Heart left ventricle (tissue), 16 donors: ENCODE data around the gene PDX1. TPM values are rescaled to one million over a fixed set of nuclear protein-coding genes. Genes with fewer than 3 reads are reported as not detected.

ENCODE experiments used
- ATAC-seq, 4 donors: fragments of 200-7000 bp; cut with Tn5 transposase; one replicate each; pipeline ENCODE4 v1.9.1; 2020 to 2022; ENCODE audit warnings: moderate library complexity in 4 of 4, mild to moderate bottlenecking in 3 of 4, moderate number of reproducible peaks in 1 of 4
- DNase-seq, 5 donors: peaks; one replicate each; pipeline ENCODE4 v3.0.0-alpha.2; 2020
- H3K27ac ChIP-seq, 12 donors: fragments of 200-600 bp; sonication (generic) in 4 of 12; one replicate each; pipeline versions ENCODE4 v1.5.0 to v1.8.0; 2016 to 2022; ENCODE audit warnings: mild to moderate bottlenecking in 2 of 12
- H3K27me3 ChIP-seq, 9 donors: fragments of 200-600 bp; sonication (generic) in 2 of 9; one replicate each; pipeline versions ENCODE4 v1.5.1 to v1.8.0; 2016 to 2022; ENCODE audit warnings: mild to moderate bottlenecking in 3 of 9
- H3K36me3 ChIP-seq, 9 donors: fragments of 200-600 bp; sonication (generic) in 2 of 9; one replicate each; pipeline versions ENCODE4 v1.5.0 to v1.8.0; 2018 to 2022; ENCODE audit warnings: mild to moderate bottlenecking in 2 of 9
- H3K4me1 ChIP-seq, 12 donors: fragments of 200-600 bp; sonication (generic) in 4 of 12; one replicate each; pipeline versions ENCODE4 v1.5.0 to v1.8.0; 2016 to 2022; ENCODE audit warnings: mild to moderate bottlenecking in 3 of 12
- H3K4me3 ChIP-seq, 12 donors: fragments of 200-600 bp; sonication (generic) in 4 of 12; one replicate each; pipeline versions ENCODE4 v1.5.0 to v1.8.0; 2017 to 2022; ENCODE audit warnings: mild to moderate bottlenecking in 9 of 12, moderate library complexity in 4 of 12
- H3K9me3 ChIP-seq, 12 donors: fragments of 200-600 bp; sonication (generic) in 4 of 12; one replicate each; pipeline versions ENCODE4 v1.5.0 to v1.8.0; 2016 to 2022; ENCODE audit warnings: mild to moderate bottlenecking in 1 of 12
- POLR2A ChIP-seq, 2 donors: fragments of 450-650 bp; IDR thresholded peaks; one replicate each; pipeline ENCODE4 v1.6.1; 2017; ENCODE audit warnings: antibody characterized with exemption in 2 of 2, mild to moderate bottlenecking in 2 of 2, moderate library complexity in 2 of 2
- WGBS, 4 donors: extraction: QIAGEN DNeasy Blood & Tissue Kit in 2 of 4; methylation state at CpG; one replicate each; pipeline versions ENCODE4 v1.1.5 to v1.1.7; 2013 to 2018; 5-methylcytosine and 5-hydroxymethylcytosine counted together
- intact Hi-C, 10 donors: fragments of 100-400 bp; cut with DNase I; formaldehyde crosslinking; loops; one replicate each; pipeline versions ENCODE4 v1.11.1 to v1.14.2; 2022
- polyA plus RNA-seq, 2 donors: library from polyadenylated mRNA; stranded (reverse); fragments of 200-250 nt; gene quantifications; one replicate each; pipeline ENCODE4 v1.2.3, GENCODE V29; 2013
- total RNA-seq, 9 donors: library from RNA; depleted of rRNA in 2 of 9; stranded (reverse); fragments of >200 nt in 2 of 9; fragmentation: NEBNext Ultra II Directional in 3 of 9; extraction: Animal tissue kit (Norgen Biotek cat#: 25700) in 3 of 9; gene quantifications; one replicate each; pipeline versions ENCODE4 v1.1.0 to v1.2.4, GENCODE V29; 2016 to 2023
- TF ChIP-seq, protein P1 (sequence below), 12 donors: fragments of 200-600 bp; sonication (generic) in 4 of 12; IDR thresholded peaks; one replicate each; pipeline versions ENCODE4 v1.5.0 to v1.8.0; 2018 to 2022; ENCODE audit warnings: antibody characterized with exemption in 12 of 12, mild to moderate bottlenecking in 5 of 12
- donor health status: ischemic (EF 13 %, LVEDD 7.1; RV severe dilation, severe dysfunction).
- donor health status: healthy with polysubstance abuse.
- donor health status: DM: no; HTN: yes; CAD: no.
- donor health status: DM: no; HTN: no; CAD: no.
- donor health status: ischemic (EF 25% LVEDD 6.9; RV normal size, moderate dysfunction).
- donor health status: ischemic (EF 25% LVEDD 5.7; RV mildly dilated, moderate dysfunction).
- donor health status: healthy.
- donor health status: DM: yes; HTN: yes; CAD: no.
- donor health status: ischemic (EF 35%, LVEDD 5.7; RV mildly dilated, moderate dysfunction).
- donor health status: nonischemic (EF 11% LVEDD 7.7; RV severe dilation, severe dysfunction).
- donor health status: DM: yes; HTN: yes; CAD: no.
- donor health status: PGD.
- donor health status: ischemic (EF 29% LVEDD 5.4; RV normal size, mild dysfunction).
- donor health status: nonischemic (EF 23%, LVEDD 6.1; RV moderate dilation, normal function).

Gene PDX1
- total and polyA plus RNA-seq, 11 donors, result not detected

DNA sequence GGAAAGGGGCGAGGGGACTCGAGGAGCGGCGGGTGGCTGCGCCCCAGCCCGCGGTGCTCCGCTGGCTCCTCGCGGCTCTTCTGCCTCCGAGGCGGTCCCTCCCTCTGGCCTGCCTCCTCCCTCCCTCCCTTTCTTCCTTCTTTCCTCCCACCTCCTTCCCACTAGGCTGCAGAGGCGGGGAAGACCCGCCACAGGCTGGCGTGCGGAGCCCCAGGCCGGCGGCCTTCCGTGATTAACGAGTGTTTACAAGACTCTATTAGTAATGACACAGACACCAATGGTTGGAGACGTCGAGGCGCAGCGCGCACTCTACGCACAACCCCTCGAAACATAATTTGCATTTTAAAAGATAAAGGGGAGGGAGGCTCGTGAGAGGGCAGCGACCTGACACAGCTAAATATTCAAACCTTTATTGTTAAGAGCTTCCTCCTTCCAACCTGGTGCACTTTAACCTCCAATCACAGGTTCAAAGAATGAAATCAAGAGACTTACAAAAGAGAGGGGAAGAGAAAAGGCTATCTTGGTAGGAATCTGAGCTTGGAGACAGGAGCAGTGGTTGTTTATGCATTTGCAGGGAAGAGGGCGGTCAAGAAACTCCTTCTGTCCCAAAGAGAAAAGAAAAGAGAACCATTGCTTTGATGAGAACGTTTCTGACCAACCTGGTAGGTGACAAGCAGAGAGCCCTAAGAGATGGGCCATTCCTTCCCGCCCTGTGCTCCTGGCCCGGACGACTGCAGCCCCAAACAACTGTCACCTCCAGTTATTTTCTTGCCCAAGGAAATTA is 49.5 kb downstream of the PDX1 start, which contains the start of gene CDX2:
Gene CDX2, minus strand, starts transcription at position 234 of the 784 bp plus-strand sequence. CDS start 309 bp downstream, outside the sequence.
- no peak for DNase-seq
- Histone ChIP-seq H3K9me3 (no peaks in the 10 kb centered on the region), H3K36me3 (no peaks in the 10 kb centered on the region), H3K27ac (no peak within 1 kb of the TSS), H3K4me3 (no peak within 1 kb of the TSS), H3K4me1 (peaks cover 0 to 27% (median 7%) of the 10 kb centered on the region in 12 donors), H3K27me3 (peaks cover 78 to 100% (median 98%) of the 10 kb centered on the region in 9 donors)
- intact Hi-C loops, result loop anchor here in 1 of 10 donors (5.0 kb wide), 1 partner anchor 47 kb away; no protein-coding TSS in a partner anchor
- 3 to 5% (median 4%) methylated on average over 29 to 34 of the region's 34 CpGs for WGBS, 4 donors
- no peak for ATAC-seq
- TF ChIP-seq, protein P1, sequence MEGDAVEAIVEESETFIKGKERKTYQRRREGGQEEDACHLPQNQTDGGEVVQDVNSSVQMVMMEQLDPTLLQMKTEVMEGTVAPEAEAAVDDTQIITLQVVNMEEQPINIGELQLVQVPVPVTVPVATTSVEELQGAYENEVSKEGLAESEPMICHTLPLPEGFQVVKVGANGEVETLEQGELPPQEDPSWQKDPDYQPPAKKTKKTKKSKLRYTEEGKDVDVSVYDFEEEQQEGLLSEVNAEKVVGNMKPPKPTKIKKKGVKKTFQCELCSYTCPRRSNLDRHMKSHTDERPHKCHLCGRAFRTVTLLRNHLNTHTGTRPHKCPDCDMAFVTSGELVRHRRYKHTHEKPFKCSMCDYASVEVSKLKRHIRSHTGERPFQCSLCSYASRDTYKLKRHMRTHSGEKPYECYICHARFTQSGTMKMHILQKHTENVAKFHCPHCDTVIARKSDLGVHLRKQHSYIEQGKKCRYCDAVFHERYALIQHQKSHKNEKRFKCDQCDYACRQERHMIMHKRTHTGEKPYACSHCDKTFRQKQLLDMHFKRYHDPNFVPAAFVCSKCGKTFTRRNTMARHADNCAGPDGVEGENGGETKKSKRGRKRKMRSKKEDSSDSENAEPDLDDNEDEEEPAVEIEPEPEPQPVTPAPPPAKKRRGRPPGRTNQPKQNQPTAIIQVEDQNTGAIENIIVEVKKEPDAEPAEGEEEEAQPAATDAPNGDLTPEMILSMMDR (IDR thresholded peaks at IDR 0.05), result no peak
- no peak for TF ChIP-seq POLR2A (IDR thresholded peaks at IDR 0.05)

DNA sequence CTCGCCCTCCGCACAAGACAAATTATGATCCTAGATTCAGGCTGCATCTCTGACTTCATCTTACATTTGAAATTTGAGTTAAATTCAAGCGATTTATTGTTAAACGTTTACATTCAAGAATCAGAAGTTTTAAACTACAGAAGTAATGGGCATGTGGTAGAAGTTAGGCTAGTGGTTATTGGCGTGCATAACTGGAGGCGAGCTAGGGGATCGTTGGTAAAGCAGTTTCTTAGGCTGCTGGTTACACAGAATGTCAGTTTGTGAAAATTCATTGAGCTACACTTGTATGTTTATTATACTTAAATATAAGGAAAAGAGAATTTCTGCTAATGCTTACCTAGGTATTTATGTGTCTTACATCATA is 50.0 kb downstream of the PDX1 start:
- no peaks in the 10 kb centered on the region for H3K36me3 ChIP-seq
- DNase-seq, result no peak
- H3K9me3 ChIP-seq, result no peaks in the 10 kb centered on the region
- TF ChIP-seq, protein P1 (IDR thresholded peaks at IDR 0.05), result no peak
- TF ChIP-seq POLR2A (IDR thresholded peaks at IDR 0.05), result no peak
- 6 to 12% (median 10%) methylated on average over 7 of the region's 7 CpGs for WGBS, 4 donors
- H3K4me3 ChIP-seq, result no peak overlapping the region
- H3K27me3 ChIP-seq, result peaks cover 74 to 100% (median 98%) of the 10 kb centered on the region in 9 donors
- no peak for ATAC-seq
- intact Hi-C loops, result loop anchor here in 1 of 10 donors (5.0 kb wide), 1 partner anchor 48 kb away; no protein-coding TSS in a partner anchor
- peaks cover 0 to 27% (median 7%) of the 10 kb centered on the region in 12 donors for H3K4me1 ChIP-seq
- H3K27ac ChIP-seq, result no peak overlapping the region

DNA sequence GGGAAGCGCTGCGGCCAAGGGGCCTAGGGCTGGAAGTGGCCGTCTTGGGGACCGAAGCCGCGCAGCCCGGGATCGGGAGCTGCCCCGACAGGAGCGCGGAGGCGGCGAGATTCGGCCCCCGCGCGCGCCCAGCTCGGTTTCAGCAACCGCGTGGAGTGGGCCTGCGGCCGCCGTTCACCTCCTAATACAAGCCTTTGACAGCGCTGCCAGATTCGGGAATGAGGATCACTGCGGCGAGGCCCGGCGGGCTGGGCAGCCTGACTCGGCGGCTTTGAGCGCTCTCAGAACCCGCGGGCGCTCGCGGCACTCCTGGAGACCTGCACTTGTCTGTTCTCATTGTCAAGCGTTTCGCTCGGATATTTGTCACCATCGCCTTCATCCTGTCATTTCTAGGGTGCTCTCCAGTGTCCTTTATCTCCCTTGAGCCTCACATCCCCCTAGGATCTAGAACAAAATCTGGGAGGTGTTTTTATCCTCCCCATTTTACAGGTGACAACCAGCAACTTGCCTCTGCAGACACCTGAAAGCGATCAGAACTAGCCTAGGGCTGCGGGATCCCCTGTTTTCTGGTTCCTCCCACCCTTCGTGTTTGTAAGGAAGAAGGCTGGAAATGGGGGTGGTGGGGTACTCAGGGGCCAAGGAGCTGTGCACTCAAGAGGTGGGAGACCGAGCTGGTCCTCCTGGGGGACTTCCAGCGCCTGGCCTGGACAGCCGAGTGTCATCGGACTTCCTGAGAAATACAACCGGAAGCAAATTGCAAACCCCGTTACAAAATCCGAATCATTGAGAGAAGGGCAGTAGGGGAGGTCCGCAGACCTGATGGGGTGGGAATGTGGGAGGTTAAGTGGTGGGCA is 50.8 kb downstream of the PDX1 start:
- 3 to 5% (median 5%) methylated on average over 37 to 53 of the region's 53 CpGs for WGBS, 4 donors
- Histone ChIP-seq H3K4me3 (no peak overlapping the region), H3K27ac (no peak overlapping the region), H3K9me3 (no peaks in the 10 kb centered on the region), H3K36me3 (no peaks in the 10 kb centered on the region), H3K4me1 (peaks cover 0 to 30% (median 7%) of the 10 kb centered on the region in 12 donors), H3K27me3 (peaks cover 69 to 100% (median 98%) of the 10 kb centered on the region in 9 donors)
- no peak for TF ChIP-seq POLR2A (IDR thresholded peaks at IDR 0.05)
- TF ChIP-seq, protein P1 (IDR thresholded peaks at IDR 0.05), result no peak
- DNase-seq, result no peak
- no peak for ATAC-seq
- intact Hi-C loops, result no loop called here

DNA sequence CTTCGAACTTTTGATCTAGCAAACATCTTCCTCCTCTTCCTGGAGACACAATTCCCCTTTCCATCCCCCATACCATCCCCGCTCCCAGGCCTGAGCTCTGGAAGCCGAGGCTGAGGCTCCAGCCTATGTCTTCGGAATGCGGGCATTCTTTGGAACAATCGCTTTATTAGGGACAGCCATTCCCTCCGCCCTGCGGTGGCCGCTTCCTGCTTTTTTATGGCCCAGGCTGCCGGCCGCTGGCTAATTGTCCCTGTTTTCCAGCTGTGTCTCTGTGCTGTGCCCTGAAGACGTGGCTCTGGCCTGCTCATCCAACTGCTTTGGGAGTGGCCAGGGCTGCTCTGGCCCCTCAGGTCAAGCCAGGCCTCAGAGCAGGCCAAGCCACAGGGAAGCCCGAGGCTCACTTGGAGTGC is 51.4 kb downstream of the PDX1 start:
- ATAC-seq (no peak), DNase-seq (no peak)
- 32 to 54% (median 41%) methylated on average over 13 of the region's 13 CpGs for WGBS, 4 donors
- no peaks in the 10 kb centered on the region for H3K36me3 ChIP-seq
- no peak overlapping the region for H3K27ac ChIP-seq
- peaks cover 0 to 29% (median 7%) of the 10 kb centered on the region in 12 donors for H3K4me1 ChIP-seq
- H3K9me3 ChIP-seq, result no peaks in the 10 kb centered on the region
- TF ChIP-seq POLR2A (IDR thresholded peaks at IDR 0.05), result no peak
- TF ChIP-seq, protein P1 (IDR thresholded peaks at IDR 0.05), result no peak
- intact Hi-C loops, result no loop called here
- no peak overlapping the region for H3K4me3 ChIP-seq
- H3K27me3 ChIP-seq, result peaks cover 69 to 100% (median 98%) of the 10 kb centered on the region in 9 donors
